Inferior parietal cortex (tissue), 1 donor: ENCODE results near the gene CAMK1D.

Source experiments
- DNase-seq: peaks from one replicate; pipeline ENCODE4 v3.0.0-alpha.2; 2016; ENCODE audit errors: extremely low spot score

CAMK1D gene

DNA sequence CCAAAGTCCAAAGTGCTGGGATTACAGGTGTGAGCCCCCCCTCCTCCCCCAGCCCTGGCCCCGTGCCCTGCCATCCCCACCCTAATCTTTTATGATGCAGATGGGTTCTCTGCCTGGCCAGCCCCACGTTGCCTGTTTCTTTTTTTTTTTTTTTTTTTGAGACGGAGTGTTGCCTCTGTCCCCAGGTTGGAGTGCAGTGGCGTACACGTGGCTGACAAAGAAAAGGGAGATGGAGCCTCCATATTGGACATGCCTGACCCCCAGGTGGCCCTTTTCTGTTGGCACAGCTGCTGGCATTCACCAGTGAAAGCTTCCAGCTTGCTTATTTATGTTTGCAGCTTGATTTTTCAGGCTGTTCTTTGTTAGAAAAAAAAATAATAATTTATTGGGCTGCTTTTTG lies 416.9 kb downstream of the CAMK1D start:
- DNase-seq = no peak

DNA sequence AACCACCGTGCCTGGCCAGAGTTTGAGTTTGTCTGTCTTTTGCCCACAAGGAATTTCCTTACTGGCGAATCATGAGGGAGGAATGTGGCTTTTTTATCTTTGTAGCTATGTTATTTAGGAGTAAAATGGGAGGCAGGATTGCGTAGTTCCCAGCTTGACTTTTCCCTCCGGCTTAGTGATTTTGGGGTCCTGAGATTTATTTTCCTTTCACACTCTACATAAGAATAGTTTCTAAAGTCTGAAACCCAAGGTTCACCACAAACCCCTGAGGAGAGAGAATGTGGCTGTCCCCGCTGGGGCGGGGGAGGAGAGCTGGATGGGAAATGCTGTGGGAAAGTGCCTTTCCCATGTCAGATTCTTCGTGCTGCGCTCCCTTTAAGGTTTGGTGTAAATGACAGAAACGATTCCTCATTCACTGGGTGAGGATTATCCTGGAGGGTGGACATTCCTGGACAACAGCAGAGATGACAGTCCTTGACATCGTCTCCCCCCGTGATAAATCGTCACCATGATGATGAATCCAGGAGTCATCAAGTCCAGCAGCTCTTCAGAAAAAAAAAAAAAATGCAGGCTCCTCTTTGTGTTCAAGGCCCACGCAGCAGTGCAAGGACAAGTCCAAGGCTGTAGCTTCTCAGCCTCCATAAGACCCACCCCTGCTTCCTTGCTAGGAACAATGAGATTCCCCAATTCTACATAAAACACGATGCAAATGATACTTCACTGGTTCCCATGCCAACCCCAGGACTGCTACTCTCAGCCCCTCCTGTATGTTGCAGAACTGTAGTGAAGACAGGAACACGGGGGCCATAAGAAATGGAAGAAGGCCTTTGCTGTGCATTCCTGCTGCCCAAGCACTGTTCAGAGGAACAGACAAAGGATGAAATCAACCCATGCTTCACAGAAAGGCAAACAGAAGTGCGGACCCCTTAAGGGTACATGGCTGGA lies 419.1 kb downstream of the CAMK1D start:
- DNase-seq = no peak

DNA sequence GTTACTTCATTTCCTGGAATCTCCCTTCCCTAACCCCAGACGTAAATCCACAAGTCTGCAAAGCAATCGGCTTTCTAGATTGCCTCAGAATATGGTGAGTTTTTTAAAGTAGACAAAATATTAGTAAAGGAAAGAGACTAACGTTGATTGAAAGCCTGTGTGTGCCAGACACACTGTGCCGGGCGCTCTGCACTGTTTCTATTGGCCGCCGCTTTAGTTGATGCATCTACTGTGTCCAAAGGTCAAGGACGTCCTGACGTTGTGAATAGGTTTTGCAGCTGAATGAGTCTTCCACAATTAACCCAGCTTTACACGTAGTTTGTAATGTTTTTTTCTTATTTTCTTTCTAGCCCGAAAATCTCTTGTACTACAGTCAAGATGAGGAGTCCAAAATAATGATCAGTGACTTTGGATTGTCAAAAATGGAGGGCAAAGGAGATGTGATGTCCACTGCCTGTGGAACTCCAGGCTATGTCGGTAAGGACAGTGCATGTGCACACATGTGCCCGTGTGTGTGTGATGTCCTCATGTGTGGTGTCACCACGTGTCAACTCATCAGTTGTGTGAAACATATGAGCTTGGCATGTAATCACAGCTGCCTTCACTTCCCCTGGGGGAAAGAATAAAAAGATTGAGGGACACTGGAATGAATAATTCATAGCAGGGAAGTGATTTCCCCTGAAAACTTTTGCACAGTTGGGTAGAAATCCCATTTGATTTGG lies 420.1 kb downstream of the CAMK1D start:
- no peak for DNase-seq

DNA sequence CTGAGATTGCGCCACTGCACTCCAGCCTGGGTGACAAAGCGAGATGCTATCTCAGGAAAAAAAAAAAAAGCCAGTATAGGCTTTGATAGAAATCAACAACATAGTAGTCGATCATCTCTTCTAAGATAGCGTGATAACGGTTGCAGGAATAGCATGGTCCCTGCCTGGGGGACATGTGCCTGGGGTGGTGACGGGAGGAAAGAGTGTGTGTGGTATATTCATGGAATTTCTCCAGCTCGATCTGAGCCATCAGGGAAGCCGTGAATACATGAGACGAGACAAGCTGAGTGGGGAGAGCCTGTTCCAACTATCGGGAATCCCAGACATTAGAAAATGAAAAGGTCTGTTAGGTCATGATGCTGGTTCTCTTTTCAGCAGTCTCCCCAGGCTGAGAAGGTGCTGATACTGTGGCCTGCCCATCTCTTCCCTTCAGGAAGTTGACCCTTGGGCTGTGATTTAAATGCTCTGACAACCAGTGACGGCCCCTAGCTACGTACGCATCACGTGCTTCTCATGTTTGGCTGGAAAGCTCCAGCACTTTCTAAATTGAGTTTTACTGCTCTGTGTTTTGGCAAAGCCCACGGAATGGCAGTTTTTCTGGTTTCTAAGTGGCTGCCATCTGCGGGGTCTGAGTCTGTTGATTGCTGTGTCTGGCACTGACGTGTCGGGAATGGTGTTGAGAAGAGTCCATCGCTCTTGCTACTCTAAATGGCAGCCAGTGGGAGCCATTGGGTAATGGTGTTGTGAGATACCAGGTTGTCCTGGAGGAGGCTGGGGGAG lies 422.8 kb downstream of the CAMK1D start:
- no peak for DNase-seq

DNA sequence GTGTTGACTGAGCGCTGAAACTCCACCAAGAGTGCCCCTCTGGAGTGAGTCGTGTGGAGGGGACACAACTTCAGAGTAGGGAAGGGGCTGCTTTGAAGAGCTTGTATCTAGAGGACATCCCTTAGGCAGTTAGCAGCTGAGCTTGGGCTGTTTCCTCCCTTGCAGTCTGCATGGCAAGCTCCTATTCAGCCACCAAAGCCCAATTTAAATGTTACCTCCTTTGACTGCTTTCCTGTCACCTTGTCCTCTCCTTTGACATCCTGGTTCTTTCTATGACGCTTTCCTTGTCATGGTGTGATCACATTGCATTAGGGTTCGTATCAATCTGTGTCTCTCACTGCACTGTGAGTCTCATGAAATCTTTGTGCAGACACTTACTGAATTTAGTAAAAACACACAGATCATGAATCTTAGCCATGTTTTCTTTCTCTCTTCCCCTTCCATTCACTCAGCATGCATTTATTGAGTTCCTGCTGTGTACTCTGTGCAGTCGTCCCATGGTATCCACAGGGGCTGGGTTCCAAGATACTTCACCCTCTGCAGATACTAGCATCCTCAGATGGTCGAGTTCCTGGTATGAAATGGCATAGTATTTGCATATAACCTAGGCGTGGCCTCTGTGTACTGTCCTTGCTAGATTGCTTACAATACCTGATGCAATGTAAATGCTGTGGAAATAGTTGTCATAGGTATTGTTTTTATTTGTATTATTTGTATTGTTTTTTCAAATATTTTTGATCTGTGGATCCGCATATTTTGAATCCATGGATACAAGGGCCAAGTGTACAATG lies 423.6 kb downstream of the CAMK1D start:
- no peak for DNase-seq

DNA sequence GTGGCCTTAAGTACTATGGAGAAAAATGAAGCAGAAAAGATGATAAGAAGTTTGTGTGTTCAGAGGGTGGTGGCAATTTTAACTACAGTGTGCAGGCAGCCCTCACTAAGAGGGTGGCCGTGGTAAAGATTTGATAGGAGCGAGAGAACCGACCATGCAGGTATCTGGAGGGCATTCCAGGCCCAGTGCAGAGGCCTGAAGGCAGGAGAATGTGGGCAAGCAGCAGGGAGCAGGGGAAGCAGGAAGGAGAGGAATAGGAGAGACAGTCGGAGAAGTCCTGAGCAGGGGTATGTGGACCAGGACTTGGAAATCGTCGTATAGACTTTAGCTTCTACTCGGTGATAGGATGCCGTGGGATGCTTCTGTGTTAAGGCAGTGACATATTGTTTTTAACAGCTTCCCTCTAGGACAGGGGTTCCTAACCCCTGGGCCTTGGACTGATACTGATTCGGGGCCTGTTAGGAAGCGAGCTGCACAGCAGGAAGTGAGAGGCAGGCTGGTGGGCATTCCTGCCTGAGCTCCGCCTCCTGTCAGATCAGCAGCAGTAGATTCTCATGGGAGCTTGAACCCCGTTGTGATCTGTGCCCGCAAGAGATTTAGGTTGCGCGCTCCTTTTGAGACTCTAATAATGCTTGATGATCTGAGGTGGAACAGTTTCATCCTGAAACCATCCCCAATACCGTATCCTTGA lies 425.0 kb downstream of the CAMK1D start:
- no peak for DNase-seq

DNA sequence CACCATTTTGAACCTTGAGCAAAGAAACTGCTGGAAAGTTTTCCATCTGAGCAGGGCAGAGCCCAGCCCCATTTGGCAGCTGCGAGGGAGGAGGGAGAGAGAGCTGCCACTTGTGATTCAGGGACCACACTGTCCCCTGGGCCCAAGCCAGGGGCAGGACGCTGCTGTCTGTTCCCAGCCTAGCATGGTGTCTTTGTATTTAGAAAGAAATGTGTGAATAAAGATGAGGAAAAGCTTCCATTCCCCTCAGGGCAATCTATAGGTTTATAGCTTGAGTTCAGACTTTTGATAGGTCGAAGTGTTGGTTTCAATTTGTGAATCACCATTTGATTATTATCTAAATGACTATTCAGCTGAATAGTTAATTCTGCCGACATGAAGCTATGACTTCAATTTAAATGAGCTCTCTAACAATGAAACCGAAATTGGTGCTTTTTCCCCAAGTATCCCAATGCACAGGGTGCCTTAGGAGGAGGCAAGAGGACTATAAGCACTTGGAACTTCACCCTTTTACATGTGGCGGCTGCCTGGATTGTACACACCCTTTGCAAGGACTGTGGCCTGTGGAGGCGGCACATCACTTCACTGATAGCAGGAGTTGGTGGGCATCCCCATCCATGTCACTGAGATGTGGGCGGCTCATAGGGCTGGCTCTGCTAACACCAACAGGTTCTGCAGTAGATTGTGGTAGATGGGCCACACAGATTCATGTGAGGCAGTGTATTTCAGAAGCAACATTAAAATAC lies 428.7 kb downstream of the CAMK1D start:
- DNase-seq = no peak

DNA sequence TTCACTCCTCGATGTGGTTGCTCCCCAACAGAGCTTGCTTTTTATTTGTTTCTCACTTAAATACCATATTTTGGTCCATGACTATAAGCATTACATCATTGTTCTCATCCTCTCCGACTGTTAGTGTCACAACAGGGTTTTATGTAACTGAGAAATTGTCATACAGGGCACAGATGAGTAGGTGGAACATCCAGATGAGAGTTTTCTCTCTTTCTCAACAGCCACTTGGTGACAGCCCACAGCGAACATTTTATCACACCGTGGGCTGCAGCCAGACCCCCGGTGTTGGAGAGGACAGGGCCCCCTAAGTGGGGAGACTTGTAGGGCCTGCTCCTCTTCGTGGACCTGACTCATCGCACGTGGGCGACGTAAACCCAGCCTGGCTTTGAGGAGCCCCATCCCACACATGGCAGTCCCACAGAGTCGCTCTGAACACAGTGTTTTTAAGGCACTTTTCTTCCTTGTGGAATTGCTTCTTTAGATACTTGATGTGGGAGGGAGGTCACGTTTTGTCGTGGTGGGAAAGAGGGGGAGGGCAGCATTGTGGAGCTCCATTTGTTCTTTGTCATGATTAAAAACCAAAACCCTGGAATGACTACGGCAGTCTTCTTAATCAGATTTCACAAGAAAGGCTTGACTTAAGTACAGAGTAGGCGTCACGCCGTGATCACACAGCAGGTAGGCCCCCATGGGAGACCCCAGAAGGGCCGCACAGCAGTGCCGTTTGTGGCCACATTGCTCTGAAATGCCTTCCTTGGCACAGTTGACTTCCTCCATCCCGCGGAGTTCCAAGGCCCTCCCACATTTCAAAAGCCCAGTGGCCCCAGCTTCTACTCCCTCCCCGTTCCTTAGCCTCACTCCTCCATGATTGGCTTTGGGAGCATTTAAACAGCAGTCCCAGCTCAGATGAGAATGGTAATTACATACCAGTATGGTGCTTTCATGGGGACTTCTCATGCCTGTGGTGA lies 431.6 kb downstream of the CAMK1D start:
- peak; percentile 69 for DNase-seq

DNA sequence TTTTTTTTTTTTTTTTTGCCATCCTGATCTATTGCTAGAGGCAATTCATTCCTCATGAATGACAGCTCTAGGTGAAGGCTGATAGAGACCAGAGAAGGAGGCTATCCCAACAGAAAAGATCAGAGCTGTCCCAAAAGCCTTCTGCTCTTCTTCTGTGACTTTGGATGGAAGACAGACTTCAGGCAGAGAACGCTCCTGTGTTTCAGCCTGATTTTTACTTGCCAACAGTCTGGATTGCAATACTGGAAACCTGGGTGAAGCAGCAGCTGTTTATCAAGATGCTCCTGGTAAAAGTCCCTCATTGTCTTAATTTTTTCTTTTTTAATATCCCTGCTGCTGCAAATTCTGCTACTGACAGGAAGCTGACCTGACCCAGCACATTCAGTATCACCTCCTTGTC lies 432.6 kb downstream of the CAMK1D start:
- no peak for DNase-seq

DNA sequence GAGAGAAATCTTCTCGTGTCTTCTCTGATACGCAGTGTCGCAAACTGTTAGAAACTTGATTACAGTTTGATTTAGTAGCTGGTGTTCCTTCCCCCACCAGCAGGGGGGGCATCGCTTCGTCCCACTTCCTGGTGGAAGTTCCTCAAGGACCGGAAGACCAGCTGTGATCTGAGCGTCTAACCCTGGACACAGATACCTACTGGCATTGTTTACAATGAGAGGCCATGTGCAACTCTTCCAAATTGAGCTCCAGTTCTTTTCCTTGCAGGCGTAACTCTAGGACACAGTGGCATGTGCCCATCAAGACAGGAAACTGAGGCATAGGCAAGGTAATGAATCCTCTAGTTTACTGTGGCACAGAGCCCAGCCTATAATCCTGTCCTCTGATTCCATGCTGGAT lies 433.2 kb downstream of the CAMK1D start:
- no peak for DNase-seq

DNA sequence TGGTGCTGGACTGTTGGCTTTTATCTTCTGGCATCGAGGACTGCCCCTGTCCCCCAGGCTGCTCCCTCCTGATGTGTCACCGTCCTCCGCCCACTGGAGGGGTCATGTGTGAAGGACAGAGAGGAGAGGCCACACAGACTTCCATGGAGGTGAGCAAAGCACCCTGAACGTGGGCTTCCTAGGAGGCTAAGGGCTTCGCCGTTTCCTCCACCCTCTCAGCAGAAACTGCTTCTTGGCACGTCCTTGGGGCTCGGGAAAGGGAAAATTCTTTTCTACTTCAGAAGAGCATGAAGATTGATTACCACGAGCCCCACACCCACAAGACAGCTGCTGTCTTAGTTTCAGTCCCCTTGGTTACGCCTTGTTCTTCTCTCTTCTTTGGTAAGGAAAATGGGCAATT lies 433.9 kb downstream of the CAMK1D start:
- DNase-seq = no peak

DNA sequence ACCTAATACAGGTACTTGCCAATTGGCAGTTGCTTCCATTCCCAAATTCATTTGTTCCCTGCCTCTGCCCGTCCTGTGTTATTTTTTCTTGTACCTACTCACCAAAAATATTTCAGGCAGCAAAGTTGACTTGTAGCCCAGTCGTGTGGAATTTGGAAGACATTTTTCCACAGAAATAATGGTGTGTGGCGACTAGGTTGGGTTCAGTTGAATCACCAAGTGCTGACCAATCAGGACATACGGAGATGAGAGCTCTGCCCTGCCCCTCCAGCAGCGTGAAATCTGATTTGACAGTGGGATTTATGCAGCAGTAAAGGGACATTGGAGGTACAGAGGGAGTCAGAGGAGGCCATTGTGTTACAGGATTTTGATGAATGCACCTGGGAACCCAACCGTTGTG lies 435.3 kb downstream of the CAMK1D start:
- DNase-seq = no peak

DNA sequence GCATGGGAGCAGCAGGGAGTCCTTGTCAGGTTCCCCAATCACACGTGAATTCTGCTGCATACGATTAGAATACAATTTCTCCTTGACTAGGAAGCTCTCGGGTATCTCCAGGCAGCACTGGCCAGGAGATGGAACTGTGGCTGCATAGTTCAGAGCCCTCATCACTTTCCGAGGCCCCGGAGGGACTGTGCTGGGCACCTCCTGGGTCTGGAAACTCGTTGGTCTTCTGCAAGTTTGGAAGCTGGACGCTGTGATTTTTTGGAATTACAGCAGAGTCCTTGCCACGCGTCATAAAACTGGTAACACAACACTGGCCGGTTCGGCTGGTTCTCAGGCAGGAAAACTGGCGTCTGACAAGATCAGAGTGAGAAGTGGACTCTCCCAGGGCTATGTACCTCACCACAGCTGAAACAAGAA lies 436.1 kb downstream of the CAMK1D start:
- DNase-seq = no peak

DNA sequence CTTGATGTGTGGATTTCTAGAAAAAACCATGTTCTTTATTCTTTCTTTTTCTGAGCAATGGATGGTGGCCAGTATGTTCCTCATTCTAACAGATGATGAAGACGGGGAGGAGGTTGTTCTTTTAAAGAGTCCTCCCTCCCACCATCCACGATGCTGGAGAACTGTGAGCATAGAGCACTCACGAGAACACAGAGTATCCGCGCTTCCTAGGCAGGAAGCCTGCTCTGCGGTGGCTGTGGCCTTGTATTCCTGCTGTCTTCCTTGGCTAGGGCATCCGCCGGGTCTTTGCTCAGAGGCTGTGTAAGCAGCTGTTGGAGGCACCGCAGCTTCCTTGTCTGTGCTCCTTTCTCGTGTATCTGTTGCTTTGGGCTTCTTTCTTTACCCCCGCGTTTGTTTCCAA lies 437.9 kb downstream of the CAMK1D start:
- DNase-seq = peak; percentile 63

DNA sequence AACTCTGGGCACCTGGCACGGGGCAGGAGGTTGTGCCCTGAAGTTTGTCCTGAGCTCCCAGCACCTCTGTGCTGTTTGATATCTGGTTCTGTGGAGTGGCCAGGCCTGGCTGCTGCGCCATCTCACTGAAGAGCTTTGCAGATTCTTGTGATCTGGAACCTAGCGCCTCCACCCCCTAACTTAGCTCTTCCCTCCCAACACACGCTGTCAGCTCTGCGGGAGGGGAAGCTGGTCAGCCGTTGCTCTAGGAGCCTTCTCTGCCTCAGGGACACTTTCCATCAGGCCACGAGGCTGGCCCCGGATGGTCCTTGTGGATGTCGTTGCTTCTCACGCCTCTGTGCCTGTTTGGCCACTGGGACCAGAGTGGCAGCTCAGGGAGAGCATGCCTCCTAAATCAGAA lies 438.9 kb downstream of the CAMK1D start:
- no peak for DNase-seq

DNA sequence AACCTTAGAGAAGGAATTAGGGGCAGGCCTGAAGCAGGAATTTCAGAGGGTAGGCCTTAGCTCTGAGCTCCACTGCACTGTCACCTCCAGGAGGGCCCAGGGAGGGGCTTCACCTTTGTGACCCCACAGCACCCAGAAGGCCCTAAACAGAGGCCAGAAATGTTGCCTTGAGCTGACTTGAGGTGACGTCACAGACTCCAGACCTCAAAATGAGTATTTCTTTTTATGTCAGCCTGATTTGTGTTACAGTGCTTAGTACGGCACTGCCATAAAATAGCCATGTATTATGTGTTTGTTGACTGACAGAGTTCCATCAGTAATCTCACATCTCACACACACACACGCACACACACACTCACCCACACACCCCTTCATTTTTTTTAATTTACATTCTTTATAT lies 440.9 kb downstream of the CAMK1D start:
- DNase-seq = no peak

DNA sequence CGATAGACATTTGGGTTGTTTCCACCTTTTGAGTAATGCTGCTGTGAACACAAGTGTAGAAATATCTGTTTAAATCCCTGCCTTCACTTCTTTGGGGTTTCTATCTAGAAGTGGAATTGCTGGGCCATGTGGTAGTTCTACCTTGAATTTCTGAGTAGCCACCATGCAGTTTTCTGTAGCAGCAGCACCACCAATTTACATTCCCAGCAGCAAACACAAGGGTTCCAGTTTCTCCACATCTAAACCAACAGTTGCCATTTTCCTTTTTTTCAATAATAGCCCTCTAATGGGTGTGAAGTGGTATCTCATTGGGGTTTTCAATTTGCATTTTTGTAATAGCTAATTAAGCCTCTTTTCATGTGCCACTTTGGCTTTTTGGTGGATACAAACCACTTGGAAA lies 442.4 kb downstream of the CAMK1D start:
- DNase-seq = no peak

DNA sequence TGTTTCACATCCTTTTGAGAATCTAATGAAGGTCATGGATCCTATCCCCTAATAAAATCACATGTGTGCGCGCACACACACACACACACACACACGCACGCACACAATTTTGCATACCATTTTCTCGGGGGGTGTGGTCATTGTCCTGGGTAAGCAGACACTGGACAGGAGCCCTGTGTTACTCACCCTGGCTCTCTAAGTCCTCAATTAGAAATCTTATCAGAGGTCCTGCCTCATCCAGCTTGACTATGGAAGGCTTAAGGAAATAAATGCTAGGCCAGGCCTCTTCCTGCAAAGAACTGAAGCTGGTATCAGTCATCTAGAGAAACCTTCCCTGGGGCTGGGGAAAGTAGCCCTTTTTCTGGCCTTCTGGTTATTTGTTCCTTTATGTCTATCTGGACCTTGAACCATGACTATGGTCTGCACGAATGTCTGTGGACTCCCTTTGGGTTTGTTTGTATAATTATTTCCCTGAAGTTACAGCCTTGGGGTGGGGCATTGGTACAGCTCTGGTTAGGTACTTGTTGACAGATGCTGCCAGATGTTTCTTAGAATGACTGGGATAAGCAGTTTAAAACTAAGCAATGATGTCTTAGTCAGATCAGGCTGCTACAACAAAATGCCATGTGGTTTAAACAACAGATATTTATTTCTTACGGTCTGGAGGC lies 443.7 kb downstream of the CAMK1D start:
- DNase-seq = no peak
